Right lobe of liver (tissue), 6 donors: ENCODE results near the gene C1orf94. TPM values are rescaled to one million over a fixed set of nuclear protein-coding genes. Genes with fewer than 3 reads are reported as not detected.

Experiments
- ATAC-seq, 4 donors: fragments of 200-7000 bp; cut with Tn5 transposase; one replicate each; pipeline ENCODE4 v1.9.1; 2020; ENCODE audit warnings: mild to moderate bottlenecking in 4 of 4, moderate library complexity in 4 of 4
- DNase-seq, 3 donors: peaks; one replicate each; pipeline ENCODE4 v3.0.0-alpha.2; 2020
- H3K27ac ChIP-seq, 3 donors: fragments of 200-600 bp; one replicate each; pipeline ENCODE4 v1.8.0; 2022
- H3K27me3 ChIP-seq, 2 donors: fragments of 200-600 bp; one replicate each; pipeline ENCODE4 v1.8.0; 2022
- H3K36me3 ChIP-seq, 4 donors: fragments of 200-600 bp; sonication (generic) in 1 of 4; one replicate each; pipeline versions ENCODE4 v1.5.1 to v1.8.0; 2017 to 2022; ENCODE audit warnings: control low read depth in 1 of 4
- H3K4me1 ChIP-seq, 4 donors: fragments of 200-600 bp; sonication (generic) in 1 of 4; one replicate each; pipeline versions ENCODE4 v1.5.1 to v1.8.0; 2017 to 2022; ENCODE audit warnings: control low read depth in 1 of 4
- H3K4me3 ChIP-seq, 3 donors: fragments of 200-600 bp; one replicate each; pipeline ENCODE4 v1.8.0; 2022
- H3K9me3 ChIP-seq, 4 donors: fragments of 200-600 bp; sonication (generic) in 1 of 4; one replicate each; pipeline versions ENCODE4 v1.5.1 to v1.8.0; 2017 to 2022; ENCODE audit warnings: control low read depth in 1 of 4
- POLR2A ChIP-seq: fragments of 450-650 bp; IDR thresholded peaks from one replicate; pipeline ENCODE4 v1.6.1; 2017; ENCODE audit warnings: antibody characterized with exemption, mild to moderate bottlenecking
- WGBS: methylation state at CpG from one replicate; pipeline ENCODE4 v1.1.6; 2018; ENCODE audit warnings: low coverage, low lambda C conversion rate; ENCODE audit not compliant: insufficient coverage; ENCODE audit errors: missing lambda C conversion rate; 5-methylcytosine and 5-hydroxymethylcytosine counted together
- intact Hi-C, 2 donors: fragments of 100-400 bp; cut with DNase I; formaldehyde crosslinking; loops; one replicate each; pipeline versions ENCODE4 v1.11.2 to v1.14.1; 2022
- total RNA-seq, 6 experiments: library from RNA; depleted of rRNA in 2 of 6; stranded (reverse); fragments of >200 nt in 2 of 6; fragmentation: NEBNext Ultra II Directional in 3 of 6; extraction: Animal tissue kit (Norgen Biotek cat#: 25700) in 3 of 6; gene quantifications; one replicate each; pipeline versions ENCODE4 v1.1.0 to v1.2.4, GENCODE V29; 2016 to 2023
- TF ChIP-seq, protein P1 (sequence below), 4 donors: fragments of 200-600 bp in 3 of 4; fragments of 450-650 bp in 1 of 4; IDR thresholded peaks; one replicate each; pipeline versions ENCODE4 v1.5.1 to v1.8.0; 2016 to 2022; ENCODE audit warnings: antibody characterized with exemption in 4 of 4, mild to moderate bottlenecking in 2 of 4
- donor health status: DM: no; HTN: yes; CAD: no.
- donor health status: DM: no; HTN: no; CAD: no.
- donor health status: DM: no; HTN: no; CAD: no.
- donor health status: DM: no; HTN: yes; CAD: no.
- donor health status: DM: no; HTN: yes; CAD: no.

C1orf94 gene
- total RNA-seq, 6 experiments from 2014 or later = not detected

DNA sequence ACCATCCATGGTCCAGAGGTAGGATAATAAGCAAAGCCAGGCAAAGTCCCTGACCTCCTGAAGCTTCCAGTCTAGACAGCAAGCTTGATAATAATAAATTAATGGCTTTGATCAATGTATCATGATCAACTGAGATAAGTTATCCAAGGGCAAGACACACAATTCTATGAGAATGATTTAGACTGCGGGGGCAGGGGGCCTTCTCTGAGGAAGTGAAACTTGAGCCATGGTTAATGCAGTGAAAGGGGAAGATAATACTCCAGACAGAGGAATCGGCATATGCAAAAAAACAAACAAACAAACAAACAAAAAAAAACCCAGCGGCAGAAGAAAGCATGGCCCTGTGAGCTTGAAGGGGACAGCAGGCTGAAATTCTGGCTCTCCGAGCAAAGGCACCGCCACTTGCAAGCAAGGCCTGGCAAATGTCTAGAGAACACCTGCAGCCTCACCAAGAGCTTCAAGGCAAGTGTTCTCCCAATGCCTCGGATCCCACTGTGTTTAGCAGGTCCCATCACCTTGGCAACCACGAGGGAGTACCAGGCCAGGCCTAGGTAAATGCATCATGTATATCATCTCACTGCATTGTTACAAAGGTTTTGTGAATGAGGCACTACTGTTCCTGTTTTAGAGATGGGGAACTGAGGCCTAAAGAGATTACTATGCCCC is 36.6 kb upstream of the C1orf94 start:
- no peak overlapping the region for H3K4me3 ChIP-seq
- DNase-seq = no peak

DNA sequence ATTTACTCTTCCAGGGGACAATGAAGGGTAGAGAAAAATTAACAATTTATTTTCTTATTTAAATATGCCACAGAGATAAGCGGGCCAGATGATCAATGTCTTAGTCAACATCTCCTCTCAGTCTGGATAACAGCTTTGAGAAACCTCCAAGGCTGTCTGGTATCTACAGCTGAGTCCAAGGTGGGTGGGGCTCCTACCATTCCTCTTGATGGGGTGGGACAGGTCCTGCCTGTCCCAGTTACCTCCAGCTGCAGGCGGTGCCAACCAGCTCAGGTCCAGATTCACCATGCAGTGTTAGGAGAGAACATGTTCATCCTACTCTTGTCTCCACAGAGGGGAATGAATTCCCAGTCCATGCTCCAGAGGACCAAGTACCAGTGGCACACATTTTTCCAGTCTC is 32.7 kb upstream of the C1orf94 start:
- H3K4me3 ChIP-seq = no peak overlapping the region
- DNase-seq (no peak), ATAC-seq (no peak)
- no peak overlapping the region for H3K27ac ChIP-seq
- 86% methylated on average over 2 of the region's 2 CpGs for WGBS
- H3K9me3 ChIP-seq = no peaks in the 10 kb centered on the region
- intact Hi-C loops = no loop called here
- H3K4me1 ChIP-seq = no peaks in the 10 kb centered on the region
- no peaks in the 10 kb centered on the region for H3K27me3 ChIP-seq
- no peak for TF ChIP-seq POLR2A
- TF ChIP-seq, protein P1, sequence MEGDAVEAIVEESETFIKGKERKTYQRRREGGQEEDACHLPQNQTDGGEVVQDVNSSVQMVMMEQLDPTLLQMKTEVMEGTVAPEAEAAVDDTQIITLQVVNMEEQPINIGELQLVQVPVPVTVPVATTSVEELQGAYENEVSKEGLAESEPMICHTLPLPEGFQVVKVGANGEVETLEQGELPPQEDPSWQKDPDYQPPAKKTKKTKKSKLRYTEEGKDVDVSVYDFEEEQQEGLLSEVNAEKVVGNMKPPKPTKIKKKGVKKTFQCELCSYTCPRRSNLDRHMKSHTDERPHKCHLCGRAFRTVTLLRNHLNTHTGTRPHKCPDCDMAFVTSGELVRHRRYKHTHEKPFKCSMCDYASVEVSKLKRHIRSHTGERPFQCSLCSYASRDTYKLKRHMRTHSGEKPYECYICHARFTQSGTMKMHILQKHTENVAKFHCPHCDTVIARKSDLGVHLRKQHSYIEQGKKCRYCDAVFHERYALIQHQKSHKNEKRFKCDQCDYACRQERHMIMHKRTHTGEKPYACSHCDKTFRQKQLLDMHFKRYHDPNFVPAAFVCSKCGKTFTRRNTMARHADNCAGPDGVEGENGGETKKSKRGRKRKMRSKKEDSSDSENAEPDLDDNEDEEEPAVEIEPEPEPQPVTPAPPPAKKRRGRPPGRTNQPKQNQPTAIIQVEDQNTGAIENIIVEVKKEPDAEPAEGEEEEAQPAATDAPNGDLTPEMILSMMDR (IDR thresholded peaks at IDR 0.05) = no peak
- no peaks in the 10 kb centered on the region for H3K36me3 ChIP-seq

More for the DNA sequence above, 36.6 kb upstream of the C1orf94 start:
- no peaks in the 10 kb centered on the region for H3K36me3 ChIP-seq
- TF ChIP-seq, protein P1 (IDR thresholded peaks at IDR 0.05) = no peak
- TF ChIP-seq POLR2A = no peak
- 55% methylated on average over 7 of the region's 7 CpGs for WGBS
- no peak overlapping the region for H3K27ac ChIP-seq
- H3K27me3 ChIP-seq = no peaks in the 10 kb centered on the region
- ATAC-seq = no peak
- no peaks in the 10 kb centered on the region for H3K9me3 ChIP-seq
- no peaks in the 10 kb centered on the region for H3K4me1 ChIP-seq
- intact Hi-C loops = no loop called here

DNA sequence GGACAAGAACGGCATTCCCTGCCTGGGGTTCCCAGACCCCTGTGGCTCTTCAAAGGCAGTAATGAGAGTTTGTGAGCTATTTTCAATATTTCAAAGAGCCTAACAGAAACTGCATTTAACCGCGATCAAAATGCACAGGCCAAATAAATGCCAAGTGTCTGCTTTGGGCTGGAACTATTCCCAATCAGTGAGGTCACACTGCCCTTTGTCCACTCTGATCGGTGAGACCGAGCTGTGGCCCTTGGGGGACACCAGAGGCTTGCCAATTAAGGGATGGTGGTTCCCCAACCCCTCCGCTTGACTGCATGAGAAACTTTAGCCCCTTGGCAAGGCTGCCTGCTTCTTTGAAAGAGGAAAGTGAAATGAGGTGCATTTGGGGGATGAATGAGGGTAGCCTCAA is 31.9 kb upstream of the C1orf94 start:
- ATAC-seq = no peak
- Histone ChIP-seq H3K27ac (no peak overlapping the region), H3K4me3 (no peak overlapping the region), H3K36me3 (no peaks in the 10 kb centered on the region), H3K27me3 (no peaks in the 10 kb centered on the region), H3K4me1 (no peaks in the 10 kb centered on the region), H3K9me3 (no peaks in the 10 kb centered on the region)
- intact Hi-C loops = no loop called here
- TF ChIP-seq, protein P1 (IDR thresholded peaks at IDR 0.05) = no peak
- TF ChIP-seq POLR2A = no peak
- DNase-seq = no peak
- 76% methylated on average over 6 of the region's 6 CpGs for WGBS

DNA sequence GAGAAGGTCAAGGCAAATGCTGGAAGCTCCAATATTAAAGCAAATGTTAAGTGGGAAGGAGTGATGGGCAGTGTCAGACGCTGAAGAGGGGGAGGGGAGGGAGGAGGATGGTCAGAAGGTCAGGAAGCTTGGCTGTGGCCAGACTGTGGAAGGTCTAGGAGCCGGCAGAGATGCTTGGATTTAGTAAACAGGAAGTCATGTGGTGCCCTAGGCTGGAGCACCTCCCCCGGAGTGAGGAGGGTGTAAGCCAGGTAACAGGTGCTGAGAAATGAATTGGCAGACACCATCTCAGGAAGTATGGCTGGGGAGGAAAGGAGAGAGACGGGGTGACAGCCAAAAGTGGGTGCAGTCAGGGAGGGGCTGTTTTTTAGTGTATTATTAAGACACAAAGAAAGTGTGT is 29.4 kb upstream of the C1orf94 start:
- Histone ChIP-seq H3K4me3 (no peak overlapping the region), H3K4me1 (no peaks in the 10 kb centered on the region), H3K9me3 (no peaks in the 10 kb centered on the region), H3K36me3 (no peaks in the 10 kb centered on the region), H3K27me3 (no peaks in the 10 kb centered on the region), H3K27ac (no peak overlapping the region)
- no peak for ATAC-seq
- intact Hi-C loops = no loop called here
- TF ChIP-seq, protein P1 (IDR thresholded peaks at IDR 0.05) = no peak
- TF ChIP-seq POLR2A = no peak
- 13% methylated on average over 4 of the region's 4 CpGs for WGBS
- no peak for DNase-seq

DNA sequence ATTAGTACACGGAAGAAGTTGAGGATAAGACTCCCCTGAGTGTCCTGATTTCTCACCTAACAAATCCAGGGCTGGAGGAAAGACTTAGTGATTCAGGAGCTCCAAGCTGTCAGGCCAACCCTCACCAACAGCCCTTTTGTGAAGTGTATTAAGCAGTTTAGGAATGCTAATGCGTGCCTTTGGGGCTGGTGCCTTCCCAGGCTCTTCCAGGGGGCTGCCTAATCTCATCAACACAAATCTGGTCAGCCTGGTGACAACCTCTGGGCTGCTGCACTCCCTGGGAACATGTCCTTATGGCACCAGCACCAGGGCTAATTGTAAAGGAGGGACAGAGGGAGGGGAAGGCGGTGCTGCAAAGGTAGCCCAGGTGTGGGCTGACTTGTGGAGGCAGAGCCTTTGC is 27.2 kb upstream of the C1orf94 start:
- H3K27ac ChIP-seq = no peak overlapping the region
- no peak for DNase-seq
- H3K4me1 ChIP-seq = no peaks in the 10 kb centered on the region
- H3K9me3 ChIP-seq = no peaks in the 10 kb centered on the region
- no peaks in the 10 kb centered on the region for H3K27me3 ChIP-seq
- H3K4me3 ChIP-seq = no peak overlapping the region
- intact Hi-C loops = no loop called here
- ATAC-seq = no peak
- 50% methylated on average over 2 of the region's 3 CpGs for WGBS
- TF ChIP-seq POLR2A = no peak
- TF ChIP-seq, protein P1 (IDR thresholded peaks at IDR 0.05) = no peak
- H3K36me3 ChIP-seq = no peaks in the 10 kb centered on the region
